PC-9 (cell line): Measurements from ENCODE around the gene MASP2.

Source experiments
- CTCF ChIP-seq: fragments of 200-600 bp; sonication (generic); conservative IDR thresholded peaks from 2 replicates; pipeline ENCODE4 v1.6.1; 2017; ENCODE audit warnings: mixed run types, antibody characterized with exemption, mild to moderate bottlenecking, moderate library complexity
- EZH2 ChIP-seq: fragments of 200-600 bp; sonication (generic); IDR thresholded peaks from 2 replicates; pipeline ENCODE4 v1.8.0; 2017; ENCODE audit warnings: antibody characterized with exemption, low read depth

GRCh38 chr1:11058595-11059154, 11.6 kb upstream of the MASP2 start:
- no peak for TF ChIP-seq EZH2
- TF ChIP-seq CTCF, result no peak
